GM18505 (cell line): Measurements from ENCODE around the gene DEAF1.

Source experiments
- ATAC-seq: cut with Tn5 transposase; IDR thresholded peaks from one replicate; pipeline ENCODE4 v1.9.1; 2021; ENCODE audit not compliant: unreplicated experiment
- POLR2A ChIP-seq: IDR thresholded peaks from 4 replicates; pipeline ENCODE4 v1.6.1; 2011; ENCODE audit warnings: borderline replicate concordance; ENCODE audit not compliant: insufficient read depth, insufficient read length; ENCODE audit errors: extremely low read depth

Gene DEAF1

GRCh38 chr11:611001-611996, 83.7 kb downstream of the DEAF1 start:
- peak; percentile 60 for TF ChIP-seq POLR2A
- no peak for ATAC-seq

GRCh38 chr11:610146-610801, 84.7 kb downstream of the DEAF1 start:
- no peak for TF ChIP-seq POLR2A
- ATAC-seq, result no peak

- no peak for TF ChIP-seq POLR2A
- no peak for ATAC-seq
Measured at GRCh38 chr11:609341-609811, 85.6 kb downstream of the DEAF1 start.

- TF ChIP-seq POLR2A, result no peak
- ATAC-seq, result no peak
Measured at GRCh38 chr11:608791-609251, 86.2 kb downstream of the DEAF1 start.

- TF ChIP-seq POLR2A, result no peak
- ATAC-seq, result no peak
Measured at GRCh38 chr11:607971-608659, 86.9 kb downstream of the DEAF1 start.

- no peak for ATAC-seq
- no peak for TF ChIP-seq POLR2A
Measured at GRCh38 chr11:607020-607780, 87.8 kb downstream of the DEAF1 start.

- no peak for ATAC-seq
- no peak for TF ChIP-seq POLR2A
Measured at GRCh38 chr11:606245-606644, 88.8 kb downstream of the DEAF1 start.

GRCh38 chr11:605286-606129, 89.5 kb downstream of the DEAF1 start:
- no peak for TF ChIP-seq POLR2A
- no peak for ATAC-seq

GRCh38 chr11:603154-603553, 91.9 kb downstream of the DEAF1 start:
- no peak for ATAC-seq

GRCh38 chr11:601573-602245, 93.3 kb downstream of the DEAF1 start:
- ATAC-seq, result no peak
- no peak for TF ChIP-seq POLR2A

More at GRCh38 chr11:603154-603553, 91.9 kb downstream of the DEAF1 start:
- TF ChIP-seq POLR2A, result no peak

GRCh38 chr11:598005-598680, 96.9 kb downstream of the DEAF1 start:
- TF ChIP-seq POLR2A, result no peak
- no peak for ATAC-seq
